ENCODE measurements around the gene ITPA.
"Not testable (repeated sequence)": the region's sequence is repeated elsewhere in the genome, so short reads cannot be mapped to it uniquely, and the experiment has no call there.

The ITPA gene

GRCh38 chr20:3203315-3204123 is 5.8 kb upstream of the ITPA start:
- peak; percentile 11 for DNase-seq

DNA sequence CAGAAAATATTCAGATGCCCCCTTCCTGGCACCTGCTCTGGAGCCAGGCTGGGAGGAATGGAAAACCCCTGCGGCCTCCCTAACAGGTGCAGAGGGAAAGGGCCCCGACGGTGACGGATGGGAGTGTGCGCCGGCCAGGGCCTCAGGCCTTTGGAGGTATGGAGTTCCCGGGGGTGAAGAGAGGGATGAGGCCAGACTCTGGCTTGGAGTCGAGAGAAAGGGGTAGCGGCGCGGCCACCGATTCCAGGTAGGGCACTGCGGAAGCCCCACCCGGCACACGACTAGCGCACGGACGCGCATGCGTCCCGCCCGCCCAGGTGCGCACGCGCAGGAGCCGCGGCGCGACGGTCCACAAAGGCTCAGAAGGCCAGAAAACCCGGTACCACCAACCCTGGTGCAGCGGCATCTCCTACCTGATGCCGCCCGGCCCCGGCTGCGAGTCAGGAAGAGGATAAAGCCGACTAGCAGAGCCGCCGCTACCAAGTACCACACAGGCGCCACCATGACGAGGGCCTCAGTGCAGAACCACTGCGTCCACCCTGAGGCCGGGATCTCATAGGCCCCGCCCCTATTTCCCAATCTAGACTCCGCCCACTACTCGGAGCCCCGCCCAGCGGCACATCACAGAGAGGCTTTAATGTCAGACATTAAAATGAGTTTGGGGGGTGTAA is 5.0 kb upstream of the ITPA start, which contains the start of gene DDRGK1:
Gene DDRGK1 (minus strand): TSS at position 559 of the 671 bp plus-strand sequence. CDS start 55 bp downstream, at position 504.
- peak; percentile 88 for DNase-seq

- no peak for DNase-seq
These were observed 477 bp upstream of the ITPA start for GRCh38 chr20:3208786-3209256.

- no peak for DNase-seq
These were observed 634 bp downstream of the ITPA start for GRCh38 chr20:3209946-3210317.

DNA sequence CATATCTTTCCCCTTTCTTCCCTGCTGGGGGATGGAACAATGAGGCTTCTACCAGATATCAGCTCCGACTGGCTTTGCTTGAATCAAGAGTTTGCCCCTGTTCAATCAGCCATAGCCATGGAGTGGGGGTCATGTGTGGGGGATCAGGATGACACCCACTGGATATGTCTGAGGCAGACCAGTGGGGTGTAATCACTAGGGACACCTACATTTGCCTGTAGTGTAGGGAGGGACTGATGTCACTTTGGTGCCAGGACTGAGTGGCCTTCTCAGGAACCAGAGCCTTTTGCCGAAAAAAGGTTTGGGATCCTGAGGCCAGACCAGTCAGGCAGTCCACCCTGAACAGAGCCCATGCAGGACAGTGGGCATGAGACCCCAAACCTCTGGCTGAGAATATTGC is 1.0 kb downstream of the ITPA start:
- DNase-seq: no peak

- DNase-seq: no peak
These were observed 3.9 kb downstream of the ITPA start for GRCh38 chr20:3213226-3213625.

- not testable (repeated sequence) for DNase-seq
These were observed 6.1 kb downstream of the ITPA start for GRCh38 chr20:3215359-3215917.

- DNase-seq: peak; percentile 55
These were observed 9.2 kb downstream of the ITPA start for GRCh38 chr20:3218307-3218988.

DNA sequence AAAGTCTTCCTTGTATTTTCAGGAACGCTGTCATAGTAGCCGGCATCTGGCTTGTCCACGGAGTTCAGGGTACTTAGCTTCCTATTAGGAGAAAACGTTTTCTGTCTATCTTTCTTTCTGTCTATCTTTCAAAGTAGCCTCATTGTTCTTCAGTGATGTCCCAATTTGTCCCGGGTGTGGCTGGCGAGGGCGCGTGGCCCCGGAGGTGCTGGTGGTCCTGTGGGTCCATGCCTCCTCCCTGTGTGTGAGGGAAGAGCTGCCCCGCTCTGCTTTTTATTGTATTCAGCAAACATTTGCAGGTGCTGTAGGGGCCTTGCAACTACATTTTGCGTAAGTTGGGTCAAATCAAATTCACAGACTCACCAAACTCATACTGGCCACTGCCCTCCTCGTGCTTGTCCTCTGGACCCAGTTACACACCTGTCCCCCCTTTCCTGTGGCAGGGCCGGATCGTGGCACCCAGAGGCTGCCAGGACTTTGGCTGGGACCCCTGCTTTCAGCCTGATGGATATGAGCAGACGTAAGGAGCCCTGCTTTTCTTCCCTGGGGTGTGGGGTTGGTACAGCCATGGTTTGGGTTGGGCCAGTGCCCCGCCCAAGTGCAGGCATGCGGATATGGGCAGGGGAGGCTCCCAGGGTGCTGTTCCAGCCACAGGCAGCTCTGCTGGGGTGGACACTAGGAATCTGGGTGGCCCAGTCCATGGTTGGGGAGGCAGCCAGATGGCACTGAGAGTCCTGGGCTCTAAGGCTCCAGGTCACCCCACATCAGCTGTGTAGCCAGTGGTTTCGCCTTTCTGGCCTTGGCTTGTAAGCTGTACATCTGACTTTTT is 12.3 kb downstream of the ITPA start:
- DNase-seq: no peak

GRCh38 chr20:3222635-3223600 is 13.6 kb downstream of the ITPA start:
- DNase-seq: no peak

DNA sequence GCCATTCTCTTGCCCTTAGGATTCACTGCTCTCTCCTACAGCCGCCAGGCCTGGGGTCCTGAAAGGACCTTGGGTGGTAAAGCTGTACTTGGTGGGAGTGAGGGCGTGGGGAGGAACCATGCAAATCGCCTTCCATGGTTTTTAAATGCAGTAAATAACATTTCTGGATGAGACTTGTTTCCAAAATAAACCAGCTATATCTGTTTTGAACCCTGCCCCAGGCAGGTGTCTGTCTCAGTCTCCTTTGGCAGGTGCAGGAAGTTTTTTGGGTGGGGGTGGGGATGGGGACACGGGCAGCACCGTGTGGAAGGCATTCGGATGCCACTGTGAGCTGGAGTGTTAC is 14.3 kb downstream of the ITPA start:
- no peak for DNase-seq

GRCh38 chr20:3223994-3224680 is 14.8 kb downstream of the ITPA start:
- DNase-seq: no peak

- no peak for DNase-seq
These were observed 15.6 kb downstream of the ITPA start for GRCh38 chr20:3224681-3225421.

DNA sequence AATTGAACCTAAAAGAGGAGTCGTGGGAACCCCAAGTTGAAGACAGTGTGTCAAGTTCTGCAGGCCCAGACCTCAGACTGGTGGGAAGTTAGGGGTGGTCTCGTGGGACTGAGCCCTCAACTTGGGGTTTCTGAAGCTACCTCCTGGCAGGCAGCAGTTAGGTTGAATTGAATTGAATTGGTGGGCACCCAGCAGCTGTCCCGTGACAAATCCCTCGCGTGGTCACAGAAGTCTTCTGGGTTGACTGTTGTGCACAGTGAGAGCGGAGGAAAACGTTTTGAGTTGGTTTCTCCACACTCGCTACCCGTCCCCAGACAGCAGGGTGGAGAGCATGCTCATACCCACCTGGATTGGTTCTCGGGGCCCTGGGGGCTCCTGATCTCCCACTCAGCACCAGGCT is 16.8 kb downstream of the ITPA start:
- no peak for DNase-seq

DNA sequence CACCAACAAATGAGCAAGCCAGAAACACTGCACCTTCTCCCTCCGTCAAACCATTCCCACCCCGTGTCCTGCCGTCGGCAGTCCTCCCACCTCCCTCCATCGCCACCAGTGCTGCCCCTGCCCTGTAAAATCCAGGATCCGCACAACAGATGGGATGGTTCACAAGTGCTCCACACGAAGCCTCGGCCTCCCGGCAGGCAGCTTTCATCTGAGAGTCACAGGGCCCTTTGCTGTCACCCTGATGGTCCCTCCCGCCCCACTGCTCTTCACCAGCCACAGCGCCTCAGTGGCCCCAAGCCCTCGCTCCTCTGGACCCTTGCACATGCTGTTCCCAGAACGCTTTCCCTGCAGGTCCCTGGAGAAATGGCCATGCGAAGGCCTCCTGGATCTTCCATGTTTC is 17.6 kb downstream of the ITPA start:
- DNase-seq: no peak

- no peak for DNase-seq
These were observed 18.2 kb downstream of the ITPA start for GRCh38 chr20:3227506-3227905.

GRCh38 chr20:3227936-3228749 is 18.8 kb downstream of the ITPA start:
- no peak for DNase-seq

GRCh38 chr20:3228750-3229032 is 19.4 kb downstream of the ITPA start:
- DNase-seq: no peak

GRCh38 chr20:3229158-3229557 is 19.9 kb downstream of the ITPA start:
- no peak for DNase-seq
